CD4-positive, alpha-beta T cell treated with Interleukin-17A for 1 hour (primary cell): ENCODE measurements around the gene LIFR.
"Not testable (repeated sequence)": the region's sequence is repeated elsewhere in the genome, so short reads cannot be mapped to it uniquely, and the experiment has no call there.

Experiments
- DNase-seq: peaks from one replicate; pipeline ENCODE4 v3.0.0-alpha.2; 2020

Gene LIFR

GRCh38 chr5:38579105-38579504 is 22.7 kb upstream of the LIFR start:
- no peak for DNase-seq

DNA sequence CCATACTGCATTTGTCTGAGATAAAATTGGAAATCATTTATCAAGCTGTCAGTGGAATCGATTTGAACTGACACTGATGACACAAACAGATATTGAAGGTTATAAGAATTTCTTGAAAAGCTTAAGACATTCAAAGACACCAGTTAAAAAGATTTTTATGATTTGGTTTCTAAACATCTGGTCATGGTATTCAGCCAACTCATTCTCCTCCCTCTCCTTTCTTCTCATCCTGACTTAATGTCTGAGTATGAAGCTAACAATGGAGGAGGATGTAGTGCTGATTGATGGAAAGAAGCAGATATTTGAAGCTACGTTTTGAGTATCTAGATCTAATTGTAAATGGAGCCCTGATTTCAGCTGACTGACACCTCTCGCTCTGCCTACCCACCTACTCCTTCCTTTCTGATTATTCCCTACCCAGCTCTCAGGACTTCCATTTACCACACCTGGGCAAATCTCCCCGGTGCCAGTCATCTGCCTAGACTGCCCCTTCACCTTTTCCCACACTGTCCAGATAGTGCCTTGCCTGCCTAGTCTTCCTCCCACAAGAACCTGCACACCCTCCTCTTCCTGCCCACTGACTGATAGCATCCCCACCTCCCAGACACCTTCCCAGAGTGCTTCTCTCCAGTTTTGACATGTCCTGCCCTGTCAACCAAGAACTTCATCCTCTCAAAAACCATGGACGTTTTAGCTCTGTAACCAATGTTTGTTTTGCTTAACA is 20.7 kb upstream of the LIFR start:
- DNase-seq = no peak

- DNase-seq = no peak
Observed at GRCh38 chr5:38576442-38576841, 20.0 kb upstream of the LIFR start.

DNA sequence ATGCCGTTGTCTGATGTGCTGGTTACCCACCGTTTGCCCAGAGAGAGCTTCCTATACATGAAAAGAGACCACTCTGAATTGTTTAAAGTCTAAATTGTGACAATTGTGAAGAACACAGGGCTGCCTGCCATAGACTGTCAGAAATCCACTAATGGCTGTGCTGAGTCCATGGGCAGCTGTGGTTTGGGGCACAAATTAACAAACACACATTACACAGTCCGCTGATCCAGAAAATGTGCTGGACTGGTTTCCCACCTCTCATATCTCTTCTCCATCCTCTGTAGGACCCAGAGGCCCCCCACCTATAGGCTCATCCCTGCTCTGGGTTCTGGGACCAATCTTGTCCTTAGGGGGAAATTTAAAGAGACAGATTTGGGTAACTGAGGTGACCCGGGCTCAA is 19.0 kb upstream of the LIFR start:
- no peak for DNase-seq

DNA sequence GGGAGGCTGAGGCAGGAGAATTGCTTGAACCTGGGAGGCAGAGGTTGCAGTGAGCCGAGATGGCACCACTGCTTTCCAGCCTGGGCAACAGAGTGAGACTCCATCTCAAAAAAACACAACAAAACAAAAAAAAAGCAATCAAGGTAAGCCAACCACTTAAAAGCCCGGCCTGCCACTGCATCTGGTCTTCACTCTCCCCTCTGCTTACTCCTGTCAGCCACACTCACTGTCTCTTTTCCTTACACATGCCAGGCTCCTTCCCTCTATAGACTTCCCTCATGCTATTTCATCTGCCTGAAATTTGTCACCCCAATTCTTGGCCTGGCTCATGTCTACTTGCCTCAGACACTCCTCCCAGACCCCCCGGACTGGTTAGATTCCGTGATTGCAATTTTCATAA is 17.6 kb upstream of the LIFR start:
- DNase-seq = no peak

DNA sequence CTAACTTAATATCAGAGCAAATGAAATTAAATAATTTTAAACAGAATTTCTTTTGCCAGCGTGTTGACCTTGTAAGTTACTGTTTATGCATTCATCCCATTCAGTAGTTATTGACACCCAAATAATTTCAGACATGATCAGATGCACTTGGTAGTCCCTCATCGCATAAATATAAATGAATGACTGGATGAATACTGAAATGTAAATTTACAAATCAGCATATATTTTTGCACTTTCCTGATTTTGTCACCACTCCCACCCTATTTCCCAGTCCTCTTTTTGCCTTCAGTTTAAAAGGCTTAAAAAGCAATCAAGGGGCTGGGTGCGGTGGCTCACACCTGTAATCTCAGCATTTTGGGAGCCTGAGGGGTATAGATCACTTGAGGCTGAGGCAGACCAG is 17.1 kb upstream of the LIFR start:
- DNase-seq = no peak

DNA sequence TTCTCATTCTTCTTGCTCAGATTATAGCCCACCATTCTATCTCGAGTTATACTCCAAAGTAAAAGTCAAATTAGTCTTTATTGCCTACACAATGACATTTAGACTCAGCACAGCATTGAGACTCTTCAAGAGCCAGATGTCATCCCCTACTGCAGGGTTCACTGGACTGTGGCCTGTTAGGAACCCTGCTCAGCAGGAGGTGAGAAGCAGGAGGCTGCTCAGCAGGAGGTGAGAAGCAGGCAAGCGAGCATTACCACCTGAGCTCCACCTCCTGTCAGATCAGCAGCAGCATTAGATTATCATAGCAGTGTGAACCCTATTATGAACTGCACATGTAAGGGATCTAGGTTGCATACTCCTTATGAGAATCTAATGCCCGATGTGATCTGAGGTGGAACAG is 12.7 kb upstream of the LIFR start:
- no peak for DNase-seq

DNA sequence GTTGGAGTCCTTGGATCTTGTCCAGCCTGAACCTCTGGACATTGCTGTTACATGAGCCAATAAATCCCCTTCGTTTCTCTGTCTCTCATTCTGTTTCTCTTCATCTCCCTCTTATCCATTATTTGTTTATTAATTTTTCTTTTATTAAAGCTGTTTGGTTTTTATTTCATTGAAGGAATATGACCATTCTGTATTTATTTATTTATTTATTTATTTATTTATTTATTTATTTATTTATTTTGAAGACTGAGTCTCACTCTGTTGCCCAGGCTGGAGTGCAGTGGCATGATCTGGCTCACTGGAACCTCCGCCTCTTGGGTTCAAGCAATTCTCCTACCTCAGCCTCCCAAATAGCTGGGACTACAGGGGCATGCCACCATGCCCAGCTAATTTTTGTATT is 10.9 kb upstream of the LIFR start:
- not testable (repeated sequence) for DNase-seq

- no peak for DNase-seq
Observed at GRCh38 chr5:38563624-38564023, 7.2 kb upstream of the LIFR start.

GRCh38 chr5:38562444-38563210 is 6.2 kb upstream of the LIFR start:
- DNase-seq = no peak

DNA sequence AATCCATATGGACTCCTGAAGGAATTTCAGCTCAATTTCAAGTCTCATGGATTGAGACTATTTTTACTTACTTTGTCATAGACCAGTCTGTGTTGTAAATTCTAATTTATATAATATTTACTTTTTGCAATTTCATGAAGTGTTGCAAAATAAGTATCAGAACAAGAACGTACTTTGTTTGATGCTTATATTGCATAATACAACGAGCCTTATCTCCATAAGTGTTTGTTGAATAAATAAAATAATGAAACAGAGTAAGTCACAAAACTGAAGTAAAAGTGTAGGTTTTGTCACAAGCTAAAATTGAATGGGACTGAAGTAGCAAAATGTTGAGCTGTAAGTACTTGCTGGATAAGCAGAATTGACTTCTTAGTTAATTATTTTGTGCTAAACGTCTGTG is 3.0 kb upstream of the LIFR start:
- no peak for DNase-seq

GRCh38 chr5:38557792-38558191 is 1.3 kb upstream of the LIFR start:
- no peak for DNase-seq

DNA sequence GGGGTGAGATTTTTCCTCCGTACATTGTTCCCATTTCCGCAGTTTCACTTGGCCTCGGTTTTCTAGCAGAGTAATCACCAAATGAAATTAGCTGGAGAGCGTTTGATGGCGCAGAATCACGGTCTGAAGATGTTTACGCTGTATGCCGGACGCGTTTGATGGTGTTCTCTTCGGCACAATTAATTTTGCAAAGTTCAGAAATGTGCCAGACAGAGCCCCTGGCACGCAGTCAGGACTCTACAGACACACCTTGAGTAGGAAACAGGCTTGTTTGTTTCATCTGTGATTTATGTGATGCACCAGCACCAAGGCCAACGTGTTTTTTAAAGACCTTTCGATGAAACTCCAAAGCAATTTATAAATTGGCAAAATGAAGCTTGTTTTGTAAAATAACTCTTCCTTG is 863 bp upstream of the LIFR start:
- DNase-seq = no peak

- peak; percentile 2 for DNase-seq
Observed at GRCh38 chr5:38556088-38556598, 303 bp downstream of the LIFR start.

DNA sequence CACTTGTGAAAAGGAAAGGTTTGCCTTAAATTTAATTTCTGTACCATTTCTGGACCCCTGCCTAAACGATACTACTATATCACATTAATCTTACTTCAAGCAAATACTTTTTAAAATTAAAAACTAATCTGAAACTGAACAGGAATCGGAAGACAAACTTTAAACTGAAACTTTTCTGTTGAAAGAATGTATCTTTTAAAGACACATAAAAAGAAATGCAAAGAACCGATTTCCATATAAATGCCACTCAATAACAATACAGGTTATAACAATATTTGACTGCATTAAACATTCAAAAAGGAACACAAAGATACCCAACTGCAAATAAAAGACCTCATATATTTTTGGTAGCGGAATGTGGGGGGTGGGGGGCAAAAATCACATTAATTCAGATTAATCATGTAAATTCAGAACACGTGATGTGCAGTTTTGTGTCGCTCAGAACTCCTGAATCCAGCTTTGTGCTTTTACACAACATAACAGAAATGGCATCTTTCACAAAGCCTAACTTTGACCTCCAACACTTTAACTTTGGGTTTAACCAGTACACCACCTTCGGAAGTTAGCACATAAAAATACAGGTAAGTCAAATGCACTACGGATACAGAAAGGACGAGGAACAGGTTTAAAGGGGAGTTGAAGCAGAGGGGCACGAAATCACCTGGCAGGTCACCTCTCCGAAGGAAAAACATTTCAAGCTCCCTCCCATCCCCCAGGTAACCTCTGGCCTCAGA is 925 bp downstream of the LIFR start:
- DNase-seq = no peak

DNA sequence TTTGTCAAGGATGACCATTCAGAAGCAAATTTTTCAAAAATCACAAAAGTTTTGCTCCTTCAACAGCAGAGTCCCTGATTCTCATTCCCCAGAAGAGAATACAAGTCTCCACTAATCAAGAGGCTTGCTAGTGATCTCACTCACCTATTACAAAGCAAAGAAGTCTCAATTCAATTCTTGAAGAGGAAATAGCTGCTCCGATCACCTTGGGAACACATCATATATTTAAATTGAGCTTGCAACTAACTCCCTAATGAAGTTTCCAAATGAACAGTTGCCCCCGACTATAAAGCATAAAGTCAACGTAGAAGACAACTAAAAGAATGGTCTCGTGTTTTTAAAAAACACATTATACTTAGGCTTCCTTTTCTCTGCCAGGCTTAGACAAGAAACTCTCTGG is 1.6 kb downstream of the LIFR start:
- DNase-seq = no peak

DNA sequence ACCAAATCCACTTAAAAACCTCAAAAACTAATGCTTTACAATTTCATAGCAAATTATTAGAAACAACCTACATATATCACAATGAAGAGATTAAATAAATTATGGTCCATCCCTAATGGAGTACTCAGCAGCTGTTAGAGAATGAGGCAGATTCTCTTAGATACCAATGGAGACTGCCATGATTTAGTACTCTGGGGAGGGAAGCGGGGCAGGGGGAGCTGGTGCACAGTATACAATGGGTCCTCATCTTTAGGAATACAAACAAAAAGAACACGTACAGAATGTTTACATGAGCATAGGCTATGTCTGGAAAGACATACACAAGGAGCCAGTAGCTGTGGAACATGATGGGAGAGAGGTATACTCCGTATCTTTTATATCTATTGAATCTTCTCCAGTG is 2.0 kb downstream of the LIFR start:
- no peak for DNase-seq

- DNase-seq = no peak
Observed at GRCh38 chr5:38553001-38553521, 3.4 kb downstream of the LIFR start.

GRCh38 chr5:38551030-38552017 is 5.1 kb downstream of the LIFR start:
- DNase-seq = no peak

GRCh38 chr5:38548064-38548759 is 8.2 kb downstream of the LIFR start:
- no peak for DNase-seq

DNA sequence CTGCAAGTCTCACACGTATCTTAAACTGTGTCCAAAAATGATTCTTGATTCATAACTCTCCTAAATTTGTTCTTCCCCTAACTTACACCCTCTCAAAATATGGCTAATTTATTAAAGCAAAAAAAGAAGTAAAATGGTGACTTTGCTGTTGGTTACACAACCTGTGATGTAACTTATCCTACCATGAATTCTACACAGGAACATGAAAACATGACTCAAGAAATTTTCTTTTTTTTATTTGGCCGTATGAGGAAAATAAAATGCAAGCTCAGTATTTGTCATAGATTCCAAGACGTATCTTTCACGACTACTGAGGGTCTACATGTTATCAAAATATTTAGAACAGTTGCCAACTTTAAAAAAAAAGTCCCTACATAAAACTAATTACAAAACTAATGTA is 9.2 kb downstream of the LIFR start:
- no peak for DNase-seq
